BJ (cell line): ENCODE results near the gene MEDAG. TPM values are rescaled to one million over a fixed set of nuclear protein-coding genes. Genes with fewer than 3 reads are reported as not detected.

Experiments used
- CTCF ChIA-PET: fragments of 350-600 bp; formaldehyde crosslinking; extraction: SDS; loops from one replicate; lab custom pipeline; 2021; ENCODE audit warnings: antibody characterized with exemption, inconsistent platforms; lab: Yijun Ruan, JAX
- POLR2A ChIA-PET: fragments of 300-600 bp; sonication (Branson Sonifier 250); formaldehyde crosslinking; extraction: SDS; loops from one replicate; lab custom pipeline; 2021; ENCODE audit warnings: antibody characterized with exemption; lab: Charles Lee
- DNase-seq: peaks from one replicate; pipeline ENCODE4 v3.0.0-alpha.2; 2011; ENCODE audit warnings: low read depth
- H3K27me3 ChIP-seq: 2 replicates; pipeline ENCODE4 v1.6.0; 2011; ENCODE audit warnings: low read length; ENCODE audit not compliant: control insufficient read depth, insufficient read depth
- H3K36me3 ChIP-seq: 2 replicates; pipeline ENCODE4 v1.5.1; 2011; ENCODE audit warnings: low read length; ENCODE audit not compliant: control insufficient read depth, insufficient read depth
- H3K4me3 ChIP-seq: 2 replicates; pipeline ENCODE4 v1.5.1; 2011; ENCODE audit warnings: low read depth, mild to moderate bottlenecking, control low read depth, low read length
- polyA plus RNA-seq: library from polyadenylated mRNA; depleted of rRNA; stranded (reverse); fragments of >200 nt; gene quantifications from 2 replicates; pipeline ENCODE4 v1.2.3, GENCODE V29; 2011
- TF ChIP-seq, protein P1 (sequence below): IDR thresholded peaks from 2 replicates; pipeline ENCODE4 v1.5.1; 2011; ENCODE audit warnings: low read depth, mild to moderate bottlenecking, control low read depth, inconsistent platforms, low read length, moderate library complexity; ENCODE audit not compliant: insufficient read depth

Gene MEDAG
- polyA plus RNA-seq, 1 experiment: 0.87 TPM

DNA sequence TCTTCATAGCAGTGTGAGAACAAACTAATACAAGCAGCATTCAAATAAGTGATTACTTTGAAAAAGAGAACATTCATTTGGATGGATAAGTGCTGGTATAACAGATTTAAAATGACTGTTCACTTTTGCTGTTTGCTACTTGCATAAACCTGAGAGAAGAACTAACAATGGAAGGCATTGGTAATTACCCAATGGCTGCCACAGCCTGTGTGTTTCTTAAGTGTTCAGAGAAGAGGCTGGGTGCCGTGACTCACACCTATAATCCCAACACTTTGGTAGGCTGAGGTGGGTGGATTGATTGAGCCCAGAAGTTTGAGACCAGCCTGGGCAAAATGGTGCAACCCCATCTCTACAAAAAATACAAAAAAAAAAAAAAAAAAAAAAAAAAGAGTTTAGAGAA, 21.5 kb downstream of the MEDAG start:
- TF ChIP-seq, protein P1, sequence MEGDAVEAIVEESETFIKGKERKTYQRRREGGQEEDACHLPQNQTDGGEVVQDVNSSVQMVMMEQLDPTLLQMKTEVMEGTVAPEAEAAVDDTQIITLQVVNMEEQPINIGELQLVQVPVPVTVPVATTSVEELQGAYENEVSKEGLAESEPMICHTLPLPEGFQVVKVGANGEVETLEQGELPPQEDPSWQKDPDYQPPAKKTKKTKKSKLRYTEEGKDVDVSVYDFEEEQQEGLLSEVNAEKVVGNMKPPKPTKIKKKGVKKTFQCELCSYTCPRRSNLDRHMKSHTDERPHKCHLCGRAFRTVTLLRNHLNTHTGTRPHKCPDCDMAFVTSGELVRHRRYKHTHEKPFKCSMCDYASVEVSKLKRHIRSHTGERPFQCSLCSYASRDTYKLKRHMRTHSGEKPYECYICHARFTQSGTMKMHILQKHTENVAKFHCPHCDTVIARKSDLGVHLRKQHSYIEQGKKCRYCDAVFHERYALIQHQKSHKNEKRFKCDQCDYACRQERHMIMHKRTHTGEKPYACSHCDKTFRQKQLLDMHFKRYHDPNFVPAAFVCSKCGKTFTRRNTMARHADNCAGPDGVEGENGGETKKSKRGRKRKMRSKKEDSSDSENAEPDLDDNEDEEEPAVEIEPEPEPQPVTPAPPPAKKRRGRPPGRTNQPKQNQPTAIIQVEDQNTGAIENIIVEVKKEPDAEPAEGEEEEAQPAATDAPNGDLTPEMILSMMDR: no peak
- DNase-seq: no peak
- Histone ChIP-seq H3K36me3 (no peaks in the 10 kb centered on the region), H3K4me3 (no peak overlapping the region), H3K27me3 (peaks cover 4% of the 10 kb centered on the region; the same call in 1 of the 2 replicates)
- CTCF ChIA-PET: no interaction called here
- POLR2A ChIA-PET: no interaction called here

DNA sequence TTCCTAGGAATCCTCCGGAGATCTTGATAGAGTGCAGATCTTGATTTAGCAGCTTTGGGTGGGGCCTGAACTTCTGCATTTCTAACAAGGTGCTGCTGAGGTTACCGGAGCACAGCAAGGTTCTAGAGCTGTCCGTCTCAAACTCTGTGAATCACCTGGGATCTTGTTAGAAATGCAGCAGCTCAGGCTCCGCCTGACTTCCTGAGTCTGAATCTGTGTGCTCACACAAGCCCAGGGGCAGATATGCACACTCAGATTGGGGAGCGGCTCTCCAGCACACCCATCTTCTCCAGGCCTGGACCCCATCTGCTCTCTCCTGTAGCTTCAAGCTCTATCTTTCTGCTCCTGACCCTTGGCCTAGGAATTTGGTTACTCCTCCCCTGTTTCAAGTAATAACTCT, 22.9 kb downstream of the MEDAG start:
- H3K4me3 ChIP-seq: no peak overlapping the region
- H3K36me3 ChIP-seq: no peaks in the 10 kb centered on the region
- TF ChIP-seq, protein P1: no peak
- peaks cover 4% of the 10 kb centered on the region; the same call in 1 of the 2 replicates for H3K27me3 ChIP-seq
- POLR2A ChIA-PET: no interaction called here
- DNase-seq: no peak
- CTCF ChIA-PET: interaction anchor here (1.2 kb wide), 1 partner anchor 41 kb away, joined by 3 read pairs; no protein-coding TSS in a partner anchor

DNA sequence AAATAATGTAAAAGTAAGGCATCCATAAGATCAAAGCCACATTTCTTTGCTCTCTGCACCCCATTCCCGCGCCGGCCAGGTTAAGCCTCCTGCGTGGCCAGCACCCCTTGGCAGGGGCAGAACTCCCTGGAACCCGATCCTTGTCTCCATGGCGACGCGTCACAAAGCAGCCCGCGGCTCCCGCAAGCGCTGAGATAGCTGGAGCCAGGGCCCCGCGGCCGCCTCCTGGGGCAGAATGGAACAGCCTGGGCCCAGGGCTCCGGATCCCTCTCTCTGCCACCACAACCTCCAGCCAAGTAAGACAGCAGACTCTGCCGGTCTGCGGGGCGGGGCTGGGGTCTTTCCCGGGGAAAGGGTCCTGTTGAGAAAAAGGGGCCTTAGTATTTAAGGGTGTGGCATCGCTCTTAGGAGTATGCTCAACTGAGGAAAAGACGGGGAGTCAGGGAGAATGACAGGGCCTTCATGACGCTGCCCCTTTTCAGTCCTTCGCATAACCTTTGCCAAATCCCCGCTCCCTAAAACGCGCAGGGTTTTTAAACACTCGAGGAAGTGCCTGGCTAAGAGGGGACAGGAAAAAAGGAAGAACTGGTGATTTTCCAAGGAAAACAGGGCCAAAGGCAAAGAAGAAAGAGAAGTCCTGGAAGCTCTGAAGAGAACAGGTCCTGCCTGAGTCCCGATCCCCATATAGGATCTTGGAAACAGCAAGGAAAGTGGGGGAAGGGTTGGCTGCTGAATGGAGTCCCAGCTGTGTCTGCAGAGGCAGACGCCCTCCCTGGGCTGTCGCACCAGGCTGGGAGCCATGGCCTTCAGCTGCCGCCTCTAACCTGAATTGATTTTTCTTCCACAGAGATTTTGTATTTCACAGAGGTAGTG, 26.6 kb downstream of the MEDAG start, which contains the start of gene TEX26:
Gene TEX26, plus strand, starts transcription at position 176 of the 873 bp plus-strand sequence. Its CDS starts 60 bp downstream, at position 236.
- H3K4me3 ChIP-seq: no peak within 1 kb of the TSS
- DNase-seq: no peak
- TF ChIP-seq, protein P1: no peak
- POLR2A ChIA-PET: no interaction called here
- peaks cover 13% of the 10 kb centered on the region for H3K27me3 ChIP-seq
- CTCF ChIA-PET: interaction anchor here (0.5 to 1.3 kb wide), 2 partner anchors 14 to 76 kb away, joined by 3 to 5 read pairs; no protein-coding TSS in a partner anchor
- no peaks in the 10 kb centered on the region for H3K36me3 ChIP-seq

DNA sequence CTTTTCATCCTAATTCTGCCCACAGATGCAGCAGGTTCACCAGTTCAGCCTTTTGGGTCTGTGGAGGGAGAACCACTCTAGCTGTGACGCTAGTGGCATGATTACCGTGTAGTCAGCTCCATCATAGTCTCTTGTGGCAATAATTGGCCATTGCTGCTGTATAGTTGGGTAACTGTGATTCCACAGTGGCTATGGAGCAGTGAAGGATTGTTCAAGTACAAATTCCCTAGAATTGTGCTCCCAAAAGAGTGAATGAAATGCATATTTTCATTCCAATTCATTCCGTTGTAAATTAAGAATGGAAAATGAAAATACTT, 27.2 kb downstream of the MEDAG start:
- Histone ChIP-seq H3K27me3 (peaks cover 13% of the 10 kb centered on the region), H3K36me3 (no peaks in the 10 kb centered on the region), H3K4me3 (no peak overlapping the region)
- DNase-seq: no peak
- ChIA-PET POLR2A (no interaction called here), CTCF (interaction anchor here (1.3 kb wide), 1 partner anchor 14 kb away, joined by 5 read pairs; no protein-coding TSS in a partner anchor)
- TF ChIP-seq, protein P1: no peak

DNA sequence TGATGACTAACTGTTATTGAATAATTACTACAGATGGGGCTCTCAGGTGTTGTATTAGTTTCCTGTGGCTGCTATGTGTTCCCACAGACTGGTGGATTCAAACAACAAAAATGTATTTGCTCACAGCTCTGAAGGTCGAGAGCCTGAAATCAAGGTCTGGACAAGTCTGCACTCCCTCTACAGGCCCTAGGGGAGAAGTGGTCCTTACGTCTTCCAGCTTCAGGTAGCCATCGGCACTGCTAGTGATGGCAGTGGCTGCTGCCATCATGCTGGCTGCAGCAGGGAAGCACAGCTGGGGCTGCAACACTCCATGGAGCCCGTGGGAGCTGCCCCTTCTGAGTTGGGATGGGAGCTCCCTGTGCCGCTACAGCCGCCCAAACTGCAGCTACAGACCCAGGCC, 28.3 kb downstream of the MEDAG start:
- DNase-seq: no peak
- H3K4me3 ChIP-seq: no peak overlapping the region
- TF ChIP-seq, protein P1: 0 out of 2 replicates have a peak, but pooled peaks have one; percentile 3
- ChIA-PET POLR2A (no interaction called here), CTCF (no interaction called here)
- H3K27me3 ChIP-seq: peaks cover 13% of the 10 kb centered on the region
- H3K36me3 ChIP-seq: no peaks in the 10 kb centered on the region
